ENCODE data around the gene F2R.

GRCh38 chr5:76703707-76704106 is 12.2 kb upstream of the F2R start:
- TF ChIP-seq POLR2A (IDR thresholded peaks at IDR 0.05; ENCODE audit: low read depth, low read length) (no peak), CTCF (conservative IDR thresholded peaks at IDR 0.05; ENCODE audit: low read depth, low read length) (no peak), RAD21 (IDR thresholded peaks at IDR 0.05; ENCODE audit: low read length) (no peak), SMC3 (IDR thresholded peaks at IDR 0.05; ENCODE audit: low read depth, low read length) (no peak), FOS (IDR thresholded peaks at IDR 0.05; ENCODE audit: low read depth, low read length) (no peak), CEBPB (IDR thresholded peaks at IDR 0.05; ENCODE audit: low read depth, low read length) (no peak), RCOR1 (IDR thresholded peaks at IDR 0.05; ENCODE audit: insufficient replicate concordance, low read length) (no peak)

All from IMR-90 (cell line).